Measurements from ENCODE around the gene KCTD4.

DNA sequence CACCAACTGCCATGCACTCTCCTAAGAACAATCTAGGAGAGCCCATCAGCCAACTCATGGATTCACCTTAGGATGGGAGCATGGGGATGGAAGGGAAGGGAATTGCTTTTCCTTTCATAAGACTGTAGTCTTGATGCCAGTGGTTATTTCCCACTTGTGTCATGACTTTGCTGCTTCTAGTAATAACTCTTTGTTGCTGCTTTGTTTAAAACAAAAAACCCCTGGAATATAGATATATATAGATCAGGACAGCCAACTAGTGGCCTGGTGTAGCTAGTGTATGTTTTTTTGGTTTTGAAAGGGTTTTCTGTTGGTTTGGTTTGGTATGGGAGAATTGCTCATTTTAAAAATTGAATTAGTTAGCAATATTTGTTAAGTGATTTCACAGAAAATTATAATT lies 39.3 kb upstream of the KCTD4 start:
- TF ChIP-seq POLR2A (IDR thresholded peaks at IDR 0.05) (no peak), EP300 (IDR thresholded peaks at IDR 0.05) (no peak), POLR2AphosphoS5 (IDR thresholded peaks at IDR 0.05) (no peak)
- TF ChIP-seq, protein P1, sequence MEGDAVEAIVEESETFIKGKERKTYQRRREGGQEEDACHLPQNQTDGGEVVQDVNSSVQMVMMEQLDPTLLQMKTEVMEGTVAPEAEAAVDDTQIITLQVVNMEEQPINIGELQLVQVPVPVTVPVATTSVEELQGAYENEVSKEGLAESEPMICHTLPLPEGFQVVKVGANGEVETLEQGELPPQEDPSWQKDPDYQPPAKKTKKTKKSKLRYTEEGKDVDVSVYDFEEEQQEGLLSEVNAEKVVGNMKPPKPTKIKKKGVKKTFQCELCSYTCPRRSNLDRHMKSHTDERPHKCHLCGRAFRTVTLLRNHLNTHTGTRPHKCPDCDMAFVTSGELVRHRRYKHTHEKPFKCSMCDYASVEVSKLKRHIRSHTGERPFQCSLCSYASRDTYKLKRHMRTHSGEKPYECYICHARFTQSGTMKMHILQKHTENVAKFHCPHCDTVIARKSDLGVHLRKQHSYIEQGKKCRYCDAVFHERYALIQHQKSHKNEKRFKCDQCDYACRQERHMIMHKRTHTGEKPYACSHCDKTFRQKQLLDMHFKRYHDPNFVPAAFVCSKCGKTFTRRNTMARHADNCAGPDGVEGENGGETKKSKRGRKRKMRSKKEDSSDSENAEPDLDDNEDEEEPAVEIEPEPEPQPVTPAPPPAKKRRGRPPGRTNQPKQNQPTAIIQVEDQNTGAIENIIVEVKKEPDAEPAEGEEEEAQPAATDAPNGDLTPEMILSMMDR (IDR thresholded peaks at IDR 0.05) = no peak

Data from gastroesophageal sphincter (tissue), 3 donors.